ENCODE measurements around the gene RNU1-3.
"Not testable (repeated sequence)": the region's sequence is repeated elsewhere in the genome, so short reads cannot be mapped to it uniquely, and the experiment has no call there.

Gene RNU1-3

GRCh38 chr1:16626409-16626983 lies 40.3 kb downstream of the RNU1-3 start:
- H3K4me3 ChIP-seq (ENCODE audit: low read length in 2 of 2); H3K27me3 ChIP-seq (ENCODE audit: control insufficient read depth in 2 of 2, insufficient read depth in 2 of 2, low read length in 2 of 2); H3K9ac ChIP-seq (ENCODE audit: low read depth in 1 of 2, low read length in 2 of 2); H3K9me3 ChIP-seq (ENCODE audit: control insufficient read depth in 2 of 2, low read length in 2 of 2); H3K27ac ChIP-seq (ENCODE audit: low read depth in 2 of 2, low read length in 2 of 2): not testable (repeated sequence)
- H3K4me1 ChIP-seq (ENCODE audit: control insufficient read depth in 2 of 2, insufficient read depth in 2 of 2, low read length in 2 of 2) = peaks cover 11 to 18% of the 10 kb centered on the region in 2 donors
- peaks cover 33 to 71% of the 10 kb centered on the region in 2 donors for H3K36me3 ChIP-seq (ENCODE audit: control insufficient read depth in 2 of 2, insufficient read depth in 2 of 2, low read length in 2 of 2)

GRCh38 chr1:16625497-16626408 lies 41.0 kb downstream of the RNU1-3 start:
- Histone ChIP-seq H3K9ac (ENCODE audit: low read depth in 1 of 2, low read length in 2 of 2) (no peak overlapping the region), H3K4me3 (ENCODE audit: low read length in 2 of 2) (no peak overlapping the region), H3K36me3 (ENCODE audit: control insufficient read depth in 2 of 2, insufficient read depth in 2 of 2, low read length in 2 of 2) (peaks cover 26 to 68% of the 10 kb centered on the region in 2 donors), H3K4me1 (ENCODE audit: control insufficient read depth in 2 of 2, insufficient read depth in 2 of 2, low read length in 2 of 2) (peaks cover 11 to 18% of the 10 kb centered on the region in 2 donors), H3K27me3 (ENCODE audit: control insufficient read depth in 2 of 2, insufficient read depth in 2 of 2, low read length in 2 of 2) (no peaks in the 10 kb centered on the region), H3K9me3 (ENCODE audit: control insufficient read depth in 2 of 2, low read length in 2 of 2) (no peaks in the 10 kb centered on the region), H3K27ac (ENCODE audit: low read depth in 2 of 2, low read length in 2 of 2) (no peak overlapping the region)

- peaks cover 19 to 57% of the 10 kb centered on the region in 2 donors for H3K36me3 ChIP-seq (ENCODE audit: control insufficient read depth in 2 of 2, insufficient read depth in 2 of 2, low read length in 2 of 2)
- peaks cover 11 to 18% of the 10 kb centered on the region in 2 donors for H3K4me1 ChIP-seq (ENCODE audit: control insufficient read depth in 2 of 2, insufficient read depth in 2 of 2, low read length in 2 of 2)
- peak overlapping the region; percentile 69 to 92 for H3K27ac ChIP-seq (ENCODE audit: low read depth in 2 of 2, low read length in 2 of 2)
- H3K27me3 ChIP-seq (ENCODE audit: control insufficient read depth in 2 of 2, insufficient read depth in 2 of 2, low read length in 2 of 2); H3K9me3 ChIP-seq (ENCODE audit: control insufficient read depth in 2 of 2, low read length in 2 of 2); H3K4me3 ChIP-seq (ENCODE audit: low read length in 2 of 2): not testable (repeated sequence)
- H3K9ac ChIP-seq (ENCODE audit: low read depth in 1 of 2, low read length in 2 of 2) = peak overlapping the region; percentile 45 to 63
Measured at GRCh38 chr1:16623812-16624719, 42.7 kb downstream of the RNU1-3 start.

GRCh38 chr1:16623337-16623736 lies 43.4 kb downstream of the RNU1-3 start:
- peak overlapping the region in 1 of 2 donors; percentile 45 for H3K9ac ChIP-seq (ENCODE audit: low read depth in 1 of 2, low read length in 2 of 2)
- H3K4me1 ChIP-seq (ENCODE audit: control insufficient read depth in 2 of 2, insufficient read depth in 2 of 2, low read length in 2 of 2) = peaks cover 11 to 18% of the 10 kb centered on the region in 2 donors
- peaks cover 16 to 55% of the 10 kb centered on the region in 2 donors for H3K36me3 ChIP-seq (ENCODE audit: control insufficient read depth in 2 of 2, insufficient read depth in 2 of 2, low read length in 2 of 2)
- not testable (repeated sequence) for H3K4me3 ChIP-seq (ENCODE audit: low read length in 2 of 2); H3K27me3 ChIP-seq (ENCODE audit: control insufficient read depth in 2 of 2, insufficient read depth in 2 of 2, low read length in 2 of 2); H3K9me3 ChIP-seq (ENCODE audit: control insufficient read depth in 2 of 2, low read length in 2 of 2)
- peak overlapping the region; percentile 69 to 92 for H3K27ac ChIP-seq (ENCODE audit: low read depth in 2 of 2, low read length in 2 of 2)

GRCh38 chr1:16621681-16622315 lies 45.0 kb downstream of the RNU1-3 start:
- H3K36me3 ChIP-seq (ENCODE audit: control insufficient read depth in 2 of 2, insufficient read depth in 2 of 2, low read length in 2 of 2) = peaks cover 14 to 48% of the 10 kb centered on the region in 2 donors
- H3K4me1 ChIP-seq (ENCODE audit: control insufficient read depth in 2 of 2, insufficient read depth in 2 of 2, low read length in 2 of 2) = peaks cover 11 to 18% of the 10 kb centered on the region in 2 donors

GRCh38 chr1:16621300-16621658 lies 45.5 kb downstream of the RNU1-3 start:
- H3K36me3 ChIP-seq (ENCODE audit: control insufficient read depth in 2 of 2, insufficient read depth in 2 of 2, low read length in 2 of 2) = peaks cover 11 to 44% of the 10 kb centered on the region in 2 donors
- peaks cover 11 to 18% of the 10 kb centered on the region in 2 donors for H3K4me1 ChIP-seq (ENCODE audit: control insufficient read depth in 2 of 2, insufficient read depth in 2 of 2, low read length in 2 of 2)
- no peak overlapping the region for H3K9ac ChIP-seq (ENCODE audit: low read depth in 1 of 2, low read length in 2 of 2)
- H3K9me3 ChIP-seq (ENCODE audit: control insufficient read depth in 2 of 2, low read length in 2 of 2) = no peaks in the 10 kb centered on the region
- H3K27me3 ChIP-seq (ENCODE audit: control insufficient read depth in 2 of 2, insufficient read depth in 2 of 2, low read length in 2 of 2) = no peaks in the 10 kb centered on the region
- H3K4me3 ChIP-seq (ENCODE audit: low read length in 2 of 2) = no peak overlapping the region
- no peak overlapping the region for H3K27ac ChIP-seq (ENCODE audit: low read depth in 2 of 2, low read length in 2 of 2)

More at GRCh38 chr1:16621681-16622315, 45.0 kb downstream of the RNU1-3 start:
- not testable (repeated sequence) for H3K4me3 ChIP-seq (ENCODE audit: low read length in 2 of 2); H3K9me3 ChIP-seq (ENCODE audit: control insufficient read depth in 2 of 2, low read length in 2 of 2); H3K27me3 ChIP-seq (ENCODE audit: control insufficient read depth in 2 of 2, insufficient read depth in 2 of 2, low read length in 2 of 2); H3K9ac ChIP-seq (ENCODE audit: low read depth in 1 of 2, low read length in 2 of 2); H3K27ac ChIP-seq (ENCODE audit: low read depth in 2 of 2, low read length in 2 of 2)

GRCh38 chr1:16619803-16620501 lies 46.8 kb downstream of the RNU1-3 start:
- H3K27ac ChIP-seq (ENCODE audit: low read depth in 2 of 2, low read length in 2 of 2); H3K4me3 ChIP-seq (ENCODE audit: low read length in 2 of 2); H3K9ac ChIP-seq (ENCODE audit: low read depth in 1 of 2, low read length in 2 of 2); H3K27me3 ChIP-seq (ENCODE audit: control insufficient read depth in 2 of 2, insufficient read depth in 2 of 2, low read length in 2 of 2); H3K9me3 ChIP-seq (ENCODE audit: control insufficient read depth in 2 of 2, low read length in 2 of 2): not testable (repeated sequence)
- Histone ChIP-seq H3K4me1 (ENCODE audit: control insufficient read depth in 2 of 2, insufficient read depth in 2 of 2, low read length in 2 of 2) (peaks cover 11 to 18% of the 10 kb centered on the region in 2 donors), H3K36me3 (ENCODE audit: control insufficient read depth in 2 of 2, insufficient read depth in 2 of 2, low read length in 2 of 2) (peaks cover 2 to 33% of the 10 kb centered on the region in 2 donors)

GRCh38 chr1:16618719-16619118 lies 48.0 kb downstream of the RNU1-3 start:
- Histone ChIP-seq H3K9ac (ENCODE audit: low read depth in 1 of 2, low read length in 2 of 2) (no peak overlapping the region), H3K4me1 (ENCODE audit: control insufficient read depth in 2 of 2, insufficient read depth in 2 of 2, low read length in 2 of 2) (peaks cover 5 to 8% of the 10 kb centered on the region in 2 donors), H3K4me3 (ENCODE audit: low read length in 2 of 2) (no peak overlapping the region), H3K27ac (ENCODE audit: low read depth in 2 of 2, low read length in 2 of 2) (no peak overlapping the region), H3K36me3 (ENCODE audit: control insufficient read depth in 2 of 2, insufficient read depth in 2 of 2, low read length in 2 of 2) (peaks cover 2 to 24% of the 10 kb centered on the region in 2 donors), H3K27me3 (ENCODE audit: control insufficient read depth in 2 of 2, insufficient read depth in 2 of 2, low read length in 2 of 2) (peaks cover 0 to 3% of the 10 kb centered on the region in 2 donors), H3K9me3 (ENCODE audit: control insufficient read depth in 2 of 2, low read length in 2 of 2) (no peaks in the 10 kb centered on the region)

Data from mucosa of rectum (tissue), 2 donors.